GM23338 (cell line): ENCODE data around the gene DVL2. TPM values are rescaled to one million over a fixed set of nuclear protein-coding genes. Genes with fewer than 3 reads are reported as not detected.

Experiments
- ATAC-seq: fragments of 200-7000 bp; cut with Tn5 transposase; 3 replicates; pipeline ENCODE4 v1.9.1; 2020
- DNase-seq: peaks from one replicate; pipeline ENCODE4 v3.0.0-alpha.2; 2015; ENCODE audit warnings: low spot score
- H2AFZ ChIP-seq: fragments of 200-600 bp; sonication (generic); 2 replicates; pipeline ENCODE4 v1.8.0; 2016; ENCODE audit warnings: antibody characterized with exemption, mild to moderate bottlenecking, moderate library complexity
- H3F3A ChIP-seq: fragments of 200-600 bp; sonication (generic); replicated peaks from 2 replicates; pipeline ENCODE4 v1.8.0; 2017; ENCODE audit warnings: antibody characterized with exemption, mixed run types, low read depth
- H3K27ac ChIP-seq: fragments of 200-600 bp; sonication (generic); 2 replicates; pipeline ENCODE4 v1.6.1; 2016; ENCODE audit warnings: low read depth
- H3K27me3 ChIP-seq: fragments of 200-600 bp; sonication (generic); 2 replicates; pipeline ENCODE4 v1.8.0; 2016; ENCODE audit warnings: mild to moderate bottlenecking, mixed run types, moderate library complexity; ENCODE audit not compliant: insufficient read depth
- H3K36me3 ChIP-seq: fragments of 200-600 bp; sonication (generic); 2 replicates; pipeline ENCODE4 v1.8.0; 2016; ENCODE audit warnings: mild to moderate bottlenecking; ENCODE audit not compliant: insufficient read depth
- H3K4me1 ChIP-seq: fragments of 200-600 bp; sonication (generic); 2 replicates; pipeline ENCODE4 v1.8.0; 2016; ENCODE audit warnings: mild to moderate bottlenecking, moderate library complexity; ENCODE audit not compliant: insufficient read depth
- H3K4me2 ChIP-seq: fragments of 200-600 bp; sonication (generic); 2 replicates; pipeline ENCODE4 v1.7.1; 2017; ENCODE audit warnings: mixed run types
- H3K4me3 ChIP-seq: fragments of 200-600 bp; sonication (generic); 2 replicates; pipeline ENCODE4 v1.6.1; 2016; ENCODE audit warnings: mixed run types
- H3K79me2 ChIP-seq: fragments of 200-600 bp; sonication (generic); replicated peaks from 2 replicates; pipeline ENCODE4 v1.8.0; 2017; ENCODE audit warnings: mild to moderate bottlenecking; ENCODE audit not compliant: insufficient read depth
- H3K9me2 ChIP-seq: fragments of 200-600 bp; sonication (generic); 2 replicates; pipeline ENCODE4 v1.8.0; 2017; ENCODE audit not compliant: insufficient read depth
- H4K20me1 ChIP-seq: fragments of 200-600 bp; sonication (generic); replicated peaks from 2 replicates; pipeline ENCODE4 v1.8.0; 2017; ENCODE audit warnings: mild to moderate bottlenecking; ENCODE audit not compliant: insufficient read depth
- H3K27ac Mint-ChIP-seq: 2 replicates; pipeline ENCODE4 v1.8.0; 2020; ENCODE audit warnings: inconsistent platforms, mild to moderate bottlenecking, moderate library complexity, mixed read lengths
- H3K27me3 Mint-ChIP-seq: 3 replicates; pipeline ENCODE4 v1.8.0; 2022; ENCODE audit warnings: low read depth, mild to moderate bottlenecking, moderate library complexity, mixed read lengths, inconsistent platforms; ENCODE audit not compliant: insufficient read depth, poor library complexity
- H3K36me3 Mint-ChIP-seq: 3 replicates; pipeline ENCODE4 v1.8.0; 2021; ENCODE audit warnings: low read depth, mild to moderate bottlenecking, inconsistent platforms, moderate library complexity, mixed read lengths
- H3K4me1 Mint-ChIP-seq: 3 replicates; pipeline ENCODE4 v1.8.0; 2020; ENCODE audit warnings: mild to moderate bottlenecking, inconsistent platforms, mixed read lengths
- H3K4me3 Mint-ChIP-seq: 3 replicates; pipeline ENCODE4 v1.8.0; 2021; ENCODE audit warnings: moderate library complexity, mild to moderate bottlenecking, inconsistent platforms, mixed read lengths
- H3K9me3 Mint-ChIP-seq: 3 replicates; pipeline ENCODE4 v1.8.0; 2020; ENCODE audit warnings: moderate library complexity, mild to moderate bottlenecking, inconsistent platforms, mixed read lengths
- JUNB ChIP-seq: IDR thresholded peaks from one replicate; pipeline ENCODE4 v1.6.1; 2016; ENCODE audit warnings: antibody characterized with exemption; ENCODE audit not compliant: unreplicated experiment
- POLR2AphosphoS5 ChIP-seq: IDR thresholded peaks from 2 replicates; pipeline ENCODE4 v1.6.1; 2016; ENCODE audit warnings: antibody characterized with exemption, low read depth
- REST ChIP-seq: IDR thresholded peaks from one replicate; pipeline ENCODE4 v1.6.1; 2018; ENCODE audit warnings: antibody characterized with exemption; ENCODE audit not compliant: unreplicated experiment
- ZNF114 ChIP-seq: fragments of 250-450 bp; sonication (Bioruptor Pico); IDR thresholded peaks from 2 replicates; pipeline ENCODE4 v1.5.0; 2020; ENCODE audit warnings: mild to moderate bottlenecking, moderate library complexity
- ZNF331 ChIP-seq: fragments of 250-450 bp; sonication (Bioruptor Pico); IDR thresholded peaks from 2 replicates; pipeline ENCODE4 v1.5.0; 2020; ENCODE audit warnings: low read depth, mild to moderate bottlenecking, moderate library complexity
- ZNF462 ChIP-seq: fragments of 250-450 bp; sonication (Bioruptor Pico); IDR thresholded peaks from 2 replicates; pipeline ENCODE4 v1.5.0; 2020; ENCODE audit warnings: mild to moderate bottlenecking, moderate library complexity
- polyA plus RNA-seq: library from polyadenylated mRNA; unstranded; fragments of >200 nt; fragmentation: Nextera tagmentation; extraction: Ambion mirVana; gene quantifications from 2 replicates; pipeline ENCODE4 v1.2.1, GENCODE V29; 2016
- total RNA-seq: library from RNA; depleted of rRNA; stranded (reverse); fragments of >200 nt; shearing (Covaris generic); gene quantifications from 2 replicates; pipeline ENCODE4 v1.2.3, GENCODE V29; 2014

The DVL2 gene
- total and polyA plus RNA-seq, 2 experiments from 2014 or later, result 19.7 to 80.6 TPM

- Mint-ChIP-seq H3K27me3 (peaks cover 56% of the 10 kb centered on the region), H3K4me3 (peak overlapping the region; percentile 91), H3K9me3 (no peaks in the 10 kb centered on the region; the same call in 1 of the 3 replicates), H3K4me1 (peaks cover 55% of the 10 kb centered on the region), H3K27ac (no peak overlapping the region), H3K36me3 (peaks cover 31% of the 10 kb centered on the region)
- Histone ChIP-seq H3K4me3 (peak overlapping the region; percentile 73), H3K36me3 (peaks cover 3% of the 10 kb centered on the region; the same call in 1 of the 2 replicates), H3K27ac (no peak overlapping the region), H3K79me2 (peaks cover 16% of the 10 kb centered on the region), H4K20me1 (peaks cover 14% of the 10 kb centered on the region; the same call in 1 of the 2 replicates), H3F3A (peaks cover 18% of the 10 kb centered on the region), H3K4me1 (peaks cover 44% of the 10 kb centered on the region), H3K27me3 (no peaks in the 10 kb centered on the region), H3K4me2 (peak overlapping the region; percentile 79), H2AFZ (peak overlapping the region; percentile 96), H3K9me2 (no peaks in the 10 kb centered on the region)
- TF ChIP-seq REST (no peak), ZNF114 (no peak), ZNF462 (CRISPR knock-in tag) (no peak), JUNB (no peak), ZNF331 (no peak), POLR2AphosphoS5 (no peak)
- ATAC-seq (no peak), DNase-seq (no peak)
These were observed 16.2 kb downstream of the DVL2 start for GRCh38 chr17:7218166-7218565.
